DMS114 treated with DMSO at 0.1 percent for 48 hours (cell line): ENCODE data around the gene KSR2.
"Not testable (repeated sequence)": the region's sequence is repeated elsewhere in the genome, so short reads cannot be mapped to it uniquely, and the experiment has no call there.

Source experiments
- DNase-seq: peaks from one replicate; lab custom pipeline; 2025; ENCODE audit not compliant: unreplicated experiment; lab: John Stamatoyannopoulos, UW

Gene KSR2

GRCh38 chr12:117643971-117644370, 324.8 kb downstream of the KSR2 start:
- DNase-seq = no peak

GRCh38 chr12:117641885-117642284, 326.9 kb downstream of the KSR2 start:
- no peak for DNase-seq

GRCh38 chr12:117640511-117640910, 328.3 kb downstream of the KSR2 start:
- DNase-seq = no peak

GRCh38 chr12:117629454-117629853, 339.3 kb downstream of the KSR2 start:
- DNase-seq = no peak

- DNase-seq = not testable (repeated sequence)
These were observed 340.1 kb downstream of the KSR2 start for GRCh38 chr12:117628711-117629110.

GRCh38 chr12:117622741-117623140, 346.0 kb downstream of the KSR2 start:
- DNase-seq = no peak

GRCh38 chr12:117622087-117622486, 346.7 kb downstream of the KSR2 start:
- no peak for DNase-seq

- no peak for DNase-seq
These were observed 361.0 kb downstream of the KSR2 start for GRCh38 chr12:117607778-117608177.

GRCh38 chr12:117606945-117607344, 361.8 kb downstream of the KSR2 start:
- DNase-seq = no peak

- DNase-seq = no peak
These were observed 362.8 kb downstream of the KSR2 start for GRCh38 chr12:117606024-117606423.

- DNase-seq = no peak
These were observed 365.3 kb downstream of the KSR2 start for GRCh38 chr12:117603316-117604113.

GRCh38 chr12:117599849-117600248, 368.9 kb downstream of the KSR2 start:
- no peak for DNase-seq

GRCh38 chr12:117596968-117597367, 371.8 kb downstream of the KSR2 start:
- no peak for DNase-seq

- DNase-seq = no peak
These were observed 373.0 kb downstream of the KSR2 start for GRCh38 chr12:117595751-117596150.

GRCh38 chr12:117594481-117594880, 374.3 kb downstream of the KSR2 start:
- DNase-seq = no peak

- no peak for DNase-seq
These were observed 374.9 kb downstream of the KSR2 start for GRCh38 chr12:117593815-117594400.

- DNase-seq = no peak
These were observed 376.0 kb downstream of the KSR2 start for GRCh38 chr12:117592588-117593305.

- no peak for DNase-seq
These were observed 377.8 kb downstream of the KSR2 start for GRCh38 chr12:117590999-117591398.

GRCh38 chr12:117590386-117590785, 378.4 kb downstream of the KSR2 start:
- DNase-seq = no peak

GRCh38 chr12:117589021-117589420, 379.8 kb downstream of the KSR2 start:
- DNase-seq = no peak

- DNase-seq = peak; percentile 49
These were observed 381.0 kb downstream of the KSR2 start for GRCh38 chr12:117587631-117588287.
